Measurements from ENCODE around the gene TAC4. TPM values are rescaled to one million over a fixed set of nuclear protein-coding genes. Genes with fewer than 3 reads are reported as not detected.

Gene TAC4
- total RNA-seq, 1 donor from 2014 or later, result not detected

DNA sequence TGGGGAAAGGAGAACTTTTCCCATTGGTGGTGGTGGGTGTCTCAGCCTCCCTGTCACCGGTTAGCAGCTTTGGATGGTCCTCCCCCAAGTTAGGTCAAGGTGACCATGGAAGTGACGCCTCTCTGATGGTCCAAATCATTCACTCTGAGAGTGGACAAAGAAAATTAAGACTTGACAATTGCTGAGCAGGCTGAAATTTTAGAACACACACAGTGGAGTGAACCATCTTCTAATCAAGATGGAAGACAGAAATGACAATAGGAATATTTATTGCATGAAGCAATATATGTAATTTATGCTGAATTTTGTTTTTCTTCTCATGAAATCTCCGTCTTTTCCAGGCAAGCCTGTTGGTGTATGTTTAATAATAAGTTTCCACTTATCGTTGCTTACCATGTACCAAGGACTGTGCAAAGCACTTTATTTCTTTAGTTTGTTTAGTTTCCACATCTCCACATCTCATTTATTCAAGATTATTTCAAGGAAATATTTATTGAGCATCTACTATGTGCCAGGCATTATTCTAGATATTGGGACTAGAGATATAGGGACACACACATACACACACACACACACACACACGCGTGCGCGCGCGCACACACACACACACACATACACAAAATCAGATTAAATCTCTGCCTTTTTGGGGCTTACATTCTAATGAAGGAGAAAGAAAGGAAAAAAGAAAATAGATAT, 44.0 kb upstream of the TAC4 start:
- H3K9me3 Mint-ChIP-seq (ENCODE audit: unreplicated experiment), result no peaks in the 10 kb centered on the region
- H3K36me3 Mint-ChIP-seq (ENCODE audit: unreplicated experiment), result no peaks in the 10 kb centered on the region
- H3K27ac Mint-ChIP-seq (ENCODE audit: unreplicated experiment), result no peak overlapping the region
- peaks cover 7% of the 10 kb centered on the region for H3K27me3 Mint-ChIP-seq (ENCODE audit: unreplicated experiment)
- no peak overlapping the region for H3K4me3 Mint-ChIP-seq (ENCODE audit: unreplicated experiment)
- no peak for DNase-seq
- peaks cover 15% of the 10 kb centered on the region for H3K4me1 Mint-ChIP-seq (ENCODE audit: low read depth, unreplicated experiment)
- TF ChIP-seq, protein P1, sequence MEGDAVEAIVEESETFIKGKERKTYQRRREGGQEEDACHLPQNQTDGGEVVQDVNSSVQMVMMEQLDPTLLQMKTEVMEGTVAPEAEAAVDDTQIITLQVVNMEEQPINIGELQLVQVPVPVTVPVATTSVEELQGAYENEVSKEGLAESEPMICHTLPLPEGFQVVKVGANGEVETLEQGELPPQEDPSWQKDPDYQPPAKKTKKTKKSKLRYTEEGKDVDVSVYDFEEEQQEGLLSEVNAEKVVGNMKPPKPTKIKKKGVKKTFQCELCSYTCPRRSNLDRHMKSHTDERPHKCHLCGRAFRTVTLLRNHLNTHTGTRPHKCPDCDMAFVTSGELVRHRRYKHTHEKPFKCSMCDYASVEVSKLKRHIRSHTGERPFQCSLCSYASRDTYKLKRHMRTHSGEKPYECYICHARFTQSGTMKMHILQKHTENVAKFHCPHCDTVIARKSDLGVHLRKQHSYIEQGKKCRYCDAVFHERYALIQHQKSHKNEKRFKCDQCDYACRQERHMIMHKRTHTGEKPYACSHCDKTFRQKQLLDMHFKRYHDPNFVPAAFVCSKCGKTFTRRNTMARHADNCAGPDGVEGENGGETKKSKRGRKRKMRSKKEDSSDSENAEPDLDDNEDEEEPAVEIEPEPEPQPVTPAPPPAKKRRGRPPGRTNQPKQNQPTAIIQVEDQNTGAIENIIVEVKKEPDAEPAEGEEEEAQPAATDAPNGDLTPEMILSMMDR (IDR thresholded peaks at IDR 0.05; ENCODE audit: partially characterized antibody, unreplicated experiment), result no peak

DNA sequence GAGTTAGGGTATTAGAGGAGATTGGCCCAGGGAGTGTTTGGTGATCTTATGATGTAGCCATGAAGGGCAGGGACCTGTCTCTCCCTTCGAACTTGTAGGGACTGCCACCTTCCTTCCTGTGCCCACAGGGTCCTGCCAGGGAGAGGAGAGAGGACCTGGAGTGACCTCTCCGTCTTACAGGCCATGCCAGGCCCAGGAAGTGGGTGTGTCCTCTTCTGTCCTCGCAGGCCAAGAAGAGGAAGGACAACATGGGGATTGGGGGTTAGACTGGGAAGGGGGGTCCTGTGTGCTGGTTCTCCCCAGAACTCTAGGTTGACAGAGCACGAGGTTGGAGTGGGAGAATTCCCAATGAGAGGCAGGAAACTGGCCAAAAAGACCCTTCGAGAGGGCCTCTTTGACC, 43.4 kb upstream of the TAC4 start:
- H3K4me1 Mint-ChIP-seq (ENCODE audit: low read depth, unreplicated experiment), result peaks cover 15% of the 10 kb centered on the region
- peaks cover 7% of the 10 kb centered on the region for H3K27me3 Mint-ChIP-seq (ENCODE audit: unreplicated experiment)
- no peak overlapping the region for H3K4me3 Mint-ChIP-seq (ENCODE audit: unreplicated experiment)
- no peaks in the 10 kb centered on the region for H3K9me3 Mint-ChIP-seq (ENCODE audit: unreplicated experiment)
- DNase-seq, result no peak
- TF ChIP-seq, protein P1 (IDR thresholded peaks at IDR 0.05; ENCODE audit: partially characterized antibody, unreplicated experiment), result no peak
- H3K27ac Mint-ChIP-seq (ENCODE audit: unreplicated experiment), result no peak overlapping the region
- no peaks in the 10 kb centered on the region for H3K36me3 Mint-ChIP-seq (ENCODE audit: unreplicated experiment)

DNA sequence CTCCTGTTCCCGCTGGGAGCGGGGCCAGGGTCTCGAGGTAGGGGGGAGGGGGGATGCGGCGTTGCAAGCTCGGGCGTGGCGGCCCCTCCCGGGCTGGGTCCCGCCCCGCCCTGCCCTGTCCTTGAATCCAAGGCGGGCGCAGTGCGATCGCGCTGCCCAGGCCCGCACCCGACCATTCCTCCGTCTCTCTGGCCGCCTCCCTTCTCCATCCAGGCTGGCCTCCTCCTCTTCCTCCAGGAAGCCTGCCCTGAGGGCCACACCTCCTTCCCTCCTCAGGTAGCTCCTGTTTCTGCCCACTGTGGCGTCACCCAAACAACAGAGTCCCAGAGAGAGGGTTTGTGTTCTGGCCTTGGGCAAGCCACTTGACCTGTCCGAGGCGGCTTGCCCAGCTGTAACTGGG, 43.0 kb upstream of the TAC4 start:
- DNase-seq, result no peak
- Mint-ChIP-seq H3K4me1 (ENCODE audit: low read depth, unreplicated experiment) (peaks cover 15% of the 10 kb centered on the region), H3K9me3 (ENCODE audit: unreplicated experiment) (no peaks in the 10 kb centered on the region), H3K27me3 (ENCODE audit: unreplicated experiment) (peaks cover 7% of the 10 kb centered on the region), H3K27ac (ENCODE audit: unreplicated experiment) (no peak overlapping the region), H3K36me3 (ENCODE audit: unreplicated experiment) (no peaks in the 10 kb centered on the region), H3K4me3 (ENCODE audit: unreplicated experiment) (no peak overlapping the region)
- TF ChIP-seq, protein P1 (IDR thresholded peaks at IDR 0.05; ENCODE audit: partially characterized antibody, unreplicated experiment), result no peak

DNA sequence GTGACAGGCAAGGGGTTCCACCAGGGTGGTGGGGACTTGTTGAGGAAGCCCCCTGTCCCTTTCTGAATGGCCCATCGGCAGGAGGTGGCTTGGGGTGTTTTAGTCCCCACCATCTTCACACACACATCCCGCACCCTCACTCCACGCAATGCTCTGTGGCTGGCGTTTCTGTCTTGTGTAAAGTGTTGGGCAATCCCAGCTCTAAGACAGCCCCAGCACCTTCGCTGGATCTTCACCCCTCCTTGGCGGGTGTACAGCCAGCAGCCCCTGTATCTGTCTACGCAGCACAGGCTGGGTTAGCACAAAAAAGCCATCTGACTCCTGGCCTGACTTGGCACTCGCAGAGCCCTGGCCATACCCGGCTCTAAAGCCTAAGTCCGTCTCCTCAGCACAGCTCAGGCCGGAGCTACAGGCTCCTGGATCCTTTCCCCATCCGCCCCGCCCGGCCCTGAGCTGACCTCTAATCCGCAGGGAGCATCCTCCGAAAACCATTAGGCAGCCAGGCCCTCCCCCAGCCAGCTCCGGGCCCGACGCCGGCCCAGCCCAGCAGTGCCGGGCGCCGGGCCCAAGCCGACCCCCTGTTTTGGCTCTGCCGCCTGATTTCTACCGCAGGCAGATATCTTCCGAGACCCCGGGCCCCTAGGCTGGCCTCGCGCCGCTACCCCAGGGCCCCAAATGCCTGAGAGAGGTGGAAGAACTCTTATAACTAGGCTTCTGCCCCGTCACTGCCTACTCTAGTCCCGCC, 42.4 kb upstream of the TAC4 start:
- Mint-ChIP-seq H3K36me3 (ENCODE audit: unreplicated experiment) (no peaks in the 10 kb centered on the region), H3K4me1 (ENCODE audit: low read depth, unreplicated experiment) (peaks cover 15% of the 10 kb centered on the region), H3K27ac (ENCODE audit: unreplicated experiment) (no peak overlapping the region), H3K4me3 (ENCODE audit: unreplicated experiment) (no peak overlapping the region), H3K27me3 (ENCODE audit: unreplicated experiment) (peaks cover 7% of the 10 kb centered on the region), H3K9me3 (ENCODE audit: unreplicated experiment) (no peaks in the 10 kb centered on the region)
- TF ChIP-seq, protein P1 (IDR thresholded peaks at IDR 0.05; ENCODE audit: partially characterized antibody, unreplicated experiment), result no peak
- peak; percentile 49 for DNase-seq

DNA sequence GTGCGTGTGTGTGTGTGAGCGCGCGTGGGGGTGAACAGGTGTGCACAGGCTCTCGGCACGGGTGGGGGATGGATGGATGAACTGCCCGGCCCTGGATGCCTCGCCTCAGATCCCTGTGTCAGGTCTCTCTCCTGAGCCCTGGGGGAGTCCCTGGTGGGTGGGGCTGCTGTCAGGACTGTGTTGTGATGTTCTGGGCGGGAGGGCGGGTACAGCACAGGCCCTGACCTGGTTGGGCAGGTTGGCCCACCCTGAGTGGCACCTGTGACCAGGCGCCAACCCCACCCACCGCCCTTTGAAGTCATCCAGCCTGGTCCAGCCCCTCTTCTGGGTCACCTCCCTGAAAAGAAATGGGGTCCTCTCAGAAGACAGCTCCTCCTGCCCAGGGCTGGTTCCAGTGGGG, 41.6 kb upstream of the TAC4 start:
- Mint-ChIP-seq H3K4me1 (ENCODE audit: low read depth, unreplicated experiment) (peaks cover 15% of the 10 kb centered on the region), H3K9me3 (ENCODE audit: unreplicated experiment) (no peaks in the 10 kb centered on the region), H3K36me3 (ENCODE audit: unreplicated experiment) (no peaks in the 10 kb centered on the region), H3K27ac (ENCODE audit: unreplicated experiment) (no peak overlapping the region), H3K4me3 (ENCODE audit: unreplicated experiment) (no peak overlapping the region), H3K27me3 (ENCODE audit: unreplicated experiment) (peaks cover 7% of the 10 kb centered on the region)
- DNase-seq, result no peak
- TF ChIP-seq, protein P1 (IDR thresholded peaks at IDR 0.05; ENCODE audit: partially characterized antibody, unreplicated experiment), result no peak

All from glutamatergic neuron (in vitro differentiated cells).